ENCODE results near the gene LCAT.

- peak; percentile 65; the same call in 1 of the 2 replicates for TF ChIP-seq RREB1 (CRISPR knock-in tag; IDR thresholded peaks at IDR 0.05)
- peak; percentile 83 for TF ChIP-seq CREM (IDR thresholded peaks at IDR 0.05; ENCODE audit: low read depth)
- TF ChIP-seq ZBTB33 (CRISPR knock-in tag; IDR thresholded peaks at IDR 0.05), result peak; percentile 73
- TF ChIP-seq ATF3 (IDR thresholded peaks at IDR 0.05), result peak; percentile 57; the same call in 1 of the 2 replicates
- TF ChIP-seq ATF3 (CRISPR knock-in tag; conservative IDR thresholded peaks at IDR 0.05), result peak; percentile 71
- no peak for TF ChIP-seq CHD2 (IDR thresholded peaks at IDR 0.05; ENCODE audit: low read depth, low read length)
- peak; percentile 25; the same call in 1 of the 2 replicates for TF ChIP-seq PKNOX1 (IDR thresholded peaks at IDR 0.05)
- TF ChIP-seq TBL1XR1 (IDR thresholded peaks at IDR 0.05; ENCODE audit: low read length in 2 of 2), result no peak; a peak in 1 of 4 replicates
Observed at GRCh38 chr16:67993207-67994039, 49.5 kb upstream of the LCAT start.
